Stimulated activated CD4-positive, alpha-beta T cell treated with anti-CD3 and anti-CD28 coated beads, Interleukin-2, amount 100 ng/mL, for 4 hours (primary cell): Measurements from ENCODE around the gene OSER1.
A peak's percentile ranks its signal among the peaks of the same experiment; 100 is the strongest.

Source experiments
- DNase-seq: peaks from one replicate; pipeline ENCODE4 v3.0.0-alpha.2; 2020; ENCODE audit warnings: low read depth

OSER1 gene

DNA sequence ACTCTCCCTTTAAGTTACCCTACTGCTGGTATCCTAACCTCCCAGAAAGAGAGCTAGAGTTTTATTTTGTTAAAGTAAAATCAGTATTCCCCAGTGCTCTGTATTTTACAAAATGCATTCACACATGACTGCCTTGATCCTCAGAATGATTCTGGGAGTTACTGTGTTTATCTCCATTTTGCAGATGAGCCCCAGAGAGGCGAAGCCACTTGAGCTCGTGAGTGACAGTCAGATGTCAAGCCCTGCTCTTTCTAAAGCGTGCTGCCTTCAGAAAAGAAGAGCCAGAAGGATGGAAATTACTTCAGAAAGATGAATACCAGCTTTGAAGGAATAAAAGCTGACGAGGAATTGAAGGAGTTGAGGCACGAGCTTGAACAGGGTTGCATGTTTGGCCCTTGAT lies 14.1 kb upstream of the OSER1 start:
- no peak for DNase-seq

DNA sequence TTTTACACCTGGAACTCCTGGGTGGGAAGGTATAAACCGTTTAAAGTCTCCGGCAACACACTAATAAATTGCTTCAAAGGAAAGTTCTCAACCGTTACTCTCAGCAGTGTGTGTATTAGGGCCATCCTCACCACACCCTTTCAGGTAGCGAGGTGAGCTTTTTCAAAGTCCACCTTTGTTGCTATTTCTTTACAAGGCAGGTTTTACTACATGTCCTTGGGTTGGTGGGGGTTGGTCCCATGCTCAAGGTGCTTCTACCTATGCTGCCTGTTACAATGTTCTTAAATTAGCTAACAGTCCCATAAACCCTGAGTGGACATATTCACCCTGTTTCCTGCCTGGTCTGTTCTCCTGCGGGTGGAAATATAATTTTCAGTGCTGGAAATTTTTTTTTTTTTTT lies 13.2 kb upstream of the OSER1 start:
- no peak for DNase-seq

GRCh38 chr20:44222633-44223368 lies 12.2 kb upstream of the OSER1 start:
- DNase-seq: no peak

GRCh38 chr20:44222027-44222426 lies 11.5 kb upstream of the OSER1 start:
- no peak for DNase-seq

DNA sequence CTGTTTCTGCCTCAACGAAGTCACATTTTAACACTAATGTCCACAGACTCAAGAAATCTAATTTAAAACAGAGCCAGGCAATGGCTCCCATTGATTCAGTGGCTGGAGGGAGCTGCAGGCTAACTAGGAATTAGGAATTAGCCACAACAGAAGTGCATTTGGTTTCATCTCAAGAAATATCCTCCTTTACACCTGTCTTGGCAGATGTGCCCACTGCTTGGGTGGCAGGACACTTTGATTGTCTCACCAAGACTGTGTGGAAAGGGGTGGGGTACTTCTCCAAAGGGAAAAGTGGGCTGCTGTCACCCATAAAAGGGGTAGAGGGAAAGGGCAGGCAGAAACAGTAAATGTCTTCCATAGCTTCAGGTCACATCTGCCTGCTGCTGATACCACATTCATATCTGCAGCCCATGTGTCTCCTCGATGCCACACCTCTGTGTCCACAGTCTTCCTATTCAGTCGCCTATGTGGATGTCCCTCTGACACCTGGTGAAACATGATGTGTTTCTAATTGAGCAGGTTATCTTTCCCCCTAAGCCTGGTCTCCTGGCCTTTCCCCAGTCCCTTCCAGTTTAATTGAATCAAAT lies 10.9 kb upstream of the OSER1 start:
- no peak for DNase-seq

DNA sequence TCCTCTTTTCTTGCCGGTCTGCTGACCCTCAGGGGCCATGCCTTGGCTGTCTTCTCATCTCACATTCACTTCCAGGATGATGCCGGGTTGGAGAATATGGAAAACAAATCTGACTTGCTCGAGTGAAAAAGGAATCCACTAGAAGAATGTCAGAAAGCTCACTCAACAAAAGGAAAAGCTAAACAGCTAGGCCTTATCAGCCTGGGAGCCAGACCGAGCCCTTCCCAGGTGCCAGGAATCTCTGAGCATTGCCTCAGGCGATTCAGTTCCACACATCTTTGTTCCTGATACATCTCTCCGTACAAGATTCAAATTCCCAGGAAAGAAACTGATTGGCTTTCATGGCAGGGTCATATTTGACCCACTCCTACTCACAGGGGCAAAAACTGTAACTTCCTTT lies 9.2 kb upstream of the OSER1 start:
- no peak for DNase-seq

DNA sequence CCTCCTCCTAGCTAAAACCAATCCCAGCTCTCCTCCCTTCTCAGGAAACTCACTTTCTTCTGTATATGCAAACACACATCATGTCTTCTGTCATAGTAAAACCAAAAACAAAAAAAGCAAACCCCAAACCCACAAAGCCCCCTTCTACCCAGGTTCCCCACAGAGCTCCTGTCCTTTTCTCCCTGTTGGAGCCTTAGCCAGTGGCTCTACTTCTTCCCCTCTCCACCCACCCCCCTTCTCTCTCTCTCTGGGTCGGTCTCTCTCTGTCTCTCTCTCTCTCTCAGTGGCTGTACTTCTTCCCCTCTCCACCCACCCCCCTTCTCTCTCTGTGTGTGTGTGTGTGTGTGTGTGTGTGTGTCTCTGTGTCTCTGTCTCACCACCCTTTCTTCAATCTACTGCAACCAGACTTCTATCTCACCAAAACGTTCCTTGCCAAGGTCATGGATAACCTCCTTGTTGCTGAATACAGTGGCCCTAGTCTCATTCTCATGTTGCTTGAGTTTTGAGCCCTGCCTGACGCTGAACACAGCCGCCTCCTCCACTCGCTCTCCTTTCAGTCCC lies 8.7 kb upstream of the OSER1 start:
- no peak for DNase-seq

- no peak for DNase-seq
Observed at GRCh38 chr20:44218446-44218845, 7.9 kb upstream of the OSER1 start.

- DNase-seq: peak; percentile 55
Observed at GRCh38 chr20:44217342-44218092, 6.9 kb upstream of the OSER1 start.

DNA sequence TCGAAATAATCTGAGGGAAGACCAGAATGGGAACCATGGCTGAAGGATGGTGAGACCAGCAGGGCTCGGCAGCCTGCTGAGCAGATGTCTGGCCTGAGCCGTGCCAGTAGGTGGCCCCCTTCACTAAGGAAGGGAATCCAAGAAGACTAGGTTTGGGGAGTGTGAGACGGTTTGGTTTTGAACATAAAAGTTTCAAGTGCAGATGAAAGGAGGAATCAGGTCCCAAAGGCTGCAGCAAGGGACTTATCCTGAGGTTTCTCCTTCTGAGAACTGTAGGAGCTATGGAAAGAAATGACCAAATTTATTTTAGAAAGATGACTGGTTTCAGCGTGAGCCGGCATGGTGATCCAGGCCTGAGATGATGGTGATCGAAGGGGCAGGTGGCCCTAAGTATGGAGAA lies 4.6 kb upstream of the OSER1 start:
- peak; percentile 63 for DNase-seq

- no peak for DNase-seq
Observed at GRCh38 chr20:44212792-44213191, 2.2 kb upstream of the OSER1 start.

- no peak for DNase-seq
Observed at GRCh38 chr20:44211177-44212039, 837 bp upstream of the OSER1 start.

DNA sequence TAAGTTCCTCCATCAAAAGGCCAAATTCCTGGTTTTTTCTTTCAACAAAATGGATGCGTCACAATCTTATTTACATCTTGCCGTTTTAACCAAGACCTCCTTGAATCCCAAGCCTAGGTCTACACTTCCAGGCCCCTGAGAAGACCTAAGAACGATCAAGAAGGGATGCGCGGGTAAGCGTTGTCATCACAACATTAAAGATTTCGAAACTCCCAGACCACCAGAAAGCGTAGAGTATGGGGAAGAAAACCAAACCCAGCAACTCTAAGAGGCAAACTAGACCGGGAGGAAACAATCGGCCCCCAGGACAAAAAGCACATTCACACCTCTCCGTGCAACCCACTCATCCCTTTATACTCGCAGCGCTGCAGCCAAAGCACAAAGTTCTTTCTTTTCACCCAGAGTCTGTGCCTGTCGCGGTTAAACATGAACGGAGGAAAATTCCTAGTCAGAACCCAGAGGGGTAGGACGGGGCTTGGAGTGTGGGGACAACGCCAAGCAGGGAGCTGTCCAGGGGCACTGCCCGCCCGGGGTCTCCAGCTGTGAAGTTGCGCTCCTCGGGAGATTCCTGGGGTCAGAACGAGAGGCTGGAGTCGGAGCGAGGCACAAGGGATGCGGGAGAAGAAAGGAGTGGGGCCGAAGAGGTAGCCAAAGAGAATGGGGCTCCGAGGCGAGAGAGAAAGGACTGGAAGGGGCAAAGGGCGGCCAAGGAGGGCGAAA lies 725 bp downstream of the OSER1 start:
- no peak for DNase-seq

GRCh38 chr20:44208770-44209169 lies 1.8 kb downstream of the OSER1 start:
- no peak for DNase-seq

GRCh38 chr20:44208165-44208564 lies 2.4 kb downstream of the OSER1 start:
- DNase-seq: no peak

DNA sequence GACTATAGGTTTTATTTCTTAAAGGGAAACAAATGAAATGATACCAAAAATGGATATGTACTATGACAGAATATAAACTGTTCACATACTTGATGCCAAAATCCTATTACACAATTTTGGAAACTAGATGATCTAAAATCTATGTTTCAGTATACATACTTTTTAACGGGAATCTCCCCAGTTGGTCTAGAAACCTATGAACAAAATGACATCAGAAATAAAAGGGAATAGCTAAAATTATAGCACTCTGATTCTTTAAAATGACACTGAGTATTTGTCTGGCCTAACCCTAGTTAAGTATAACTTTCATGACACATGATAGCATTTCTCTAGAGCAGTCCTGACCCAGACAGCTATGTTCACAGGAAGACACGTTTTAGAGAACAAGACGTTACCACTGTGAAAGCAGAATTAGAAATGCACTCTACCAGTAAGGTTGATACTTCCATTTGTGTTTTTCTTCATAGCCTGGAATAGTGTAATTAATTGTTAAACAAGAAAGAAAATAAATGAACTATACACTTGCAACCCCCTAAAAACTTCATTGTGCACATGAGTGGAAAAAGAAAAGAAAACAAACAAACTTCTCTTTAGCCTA lies 3.3 kb downstream of the OSER1 start:
- DNase-seq: no peak

DNA sequence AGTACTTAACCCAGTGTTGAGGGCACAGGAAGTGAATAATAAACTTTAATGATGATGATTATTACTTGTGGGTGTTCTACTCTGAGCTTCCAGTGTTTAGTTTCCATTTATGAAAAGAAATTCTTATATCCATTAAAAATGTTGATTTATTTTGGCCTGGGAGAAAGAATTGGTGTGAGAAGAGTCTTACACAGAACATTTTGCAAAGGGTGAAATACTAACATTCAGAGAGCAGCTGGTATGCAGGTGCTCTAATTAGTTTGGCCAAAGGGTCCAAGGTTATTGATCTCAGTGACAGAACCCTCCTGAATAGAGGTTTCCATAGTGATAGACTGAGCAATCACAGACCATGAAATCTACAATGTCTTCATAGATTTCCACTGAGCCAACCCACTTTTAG lies 4.4 kb downstream of the OSER1 start:
- no peak for DNase-seq

- no peak for DNase-seq
Observed at GRCh38 chr20:44204832-44205215, 5.7 kb downstream of the OSER1 start.

DNA sequence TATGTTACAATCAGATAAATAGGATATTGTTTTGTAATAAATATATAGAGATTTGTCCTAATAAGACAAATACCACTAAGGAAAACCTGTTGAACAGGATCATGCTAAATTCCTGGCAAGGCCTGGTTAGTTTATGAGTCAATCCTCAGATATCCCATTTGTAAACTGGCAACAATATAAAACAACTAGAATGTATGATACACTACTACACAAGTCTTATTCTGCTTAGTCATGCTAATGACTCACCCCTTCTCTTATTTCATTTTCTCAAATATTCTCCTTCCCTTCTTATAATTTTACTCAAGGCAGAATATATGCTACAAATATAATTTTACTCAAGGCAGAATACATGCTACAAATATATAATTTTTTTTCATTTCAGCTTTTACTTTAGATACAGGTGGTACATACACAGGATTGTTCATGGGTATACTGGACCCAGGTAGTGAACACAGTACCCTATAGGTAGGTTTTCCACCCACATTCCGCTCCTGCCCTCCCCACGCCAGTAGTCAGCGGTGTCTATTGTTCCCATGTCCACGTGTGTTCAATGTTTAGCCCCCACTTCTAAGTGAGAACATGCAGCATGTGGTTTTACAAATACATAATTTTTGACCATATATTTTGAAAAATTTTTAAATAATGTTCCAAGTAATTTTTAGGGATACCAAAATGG lies 6.3 kb downstream of the OSER1 start:
- no peak for DNase-seq

DNA sequence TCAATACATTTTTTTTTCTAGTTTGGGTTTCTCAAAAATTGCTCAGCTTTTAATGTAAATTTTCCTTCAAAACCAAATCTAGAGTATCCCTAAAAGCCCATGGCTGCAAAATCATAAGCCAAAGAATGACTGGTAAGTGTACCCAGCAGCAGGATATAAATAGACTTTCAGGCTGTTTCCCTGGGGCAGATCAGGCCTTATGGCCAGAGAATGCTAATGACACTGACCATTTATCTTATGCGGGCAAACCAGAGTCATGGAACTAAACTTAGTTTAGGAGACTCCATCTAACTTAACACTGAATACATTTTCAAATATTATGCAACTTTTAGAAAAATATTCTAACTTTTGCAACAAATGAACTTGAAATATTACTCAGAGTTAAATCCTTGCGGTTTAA lies 7.4 kb downstream of the OSER1 start:
- DNase-seq: no peak
